Lower leg skin (tissue), 3 donors: ENCODE results near the gene ZNF618.

ENCODE experiments used
- CTCF ChIP-seq, 3 donors: fragments of 450-650 bp; IDR thresholded peaks; one replicate each; pipeline ENCODE4 v1.5.1; 2016; ENCODE audit warnings: antibody characterized with exemption in 3 of 3, mild to moderate bottlenecking in 3 of 3, moderate library complexity in 2 of 3
- POLR2A ChIP-seq, 2 donors: fragments of 450-650 bp; IDR thresholded peaks; one replicate each; pipeline ENCODE4 v1.6.1; 2016 to 2017; ENCODE audit warnings: antibody characterized with exemption in 2 of 2, mild to moderate bottlenecking in 1 of 2, moderate library complexity in 1 of 2

- TF ChIP-seq CTCF (IDR thresholded peaks at IDR 0.05): no peak
- no peak for TF ChIP-seq POLR2A (IDR thresholded peaks at IDR 0.05)
Measured at GRCh38 chr9:113928269-113928668, 52.2 kb downstream of the ZNF618 start.
